Measurements from ENCODE around the gene CHMP1A.

CHMP1A gene

DNA sequence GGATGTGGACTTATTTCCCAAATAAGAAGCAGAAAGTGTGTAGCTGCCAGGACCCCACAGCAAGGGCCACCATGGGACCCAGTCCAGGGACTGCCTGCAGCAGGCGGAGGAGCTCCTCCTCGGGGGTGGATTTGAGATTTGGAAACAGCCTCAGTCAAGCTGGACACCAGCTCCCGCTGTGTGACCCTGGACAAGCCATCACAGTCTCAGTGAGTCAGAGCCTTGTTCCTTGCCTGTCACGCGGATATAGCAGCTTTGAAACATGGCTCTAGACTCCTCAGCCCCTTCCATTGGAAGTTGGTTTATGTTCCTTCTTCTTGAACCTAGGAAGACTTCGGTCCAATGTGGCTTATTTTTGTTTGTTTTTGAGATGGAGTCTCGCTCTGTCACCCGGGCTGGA is 56.6 kb downstream of the CHMP1A start:
- H3K4me1 ChIP-seq (ENCODE audit: control insufficient read depth, low read length), result no peaks in the 10 kb centered on the region
- no peaks in the 10 kb centered on the region for H4K20me1 ChIP-seq (ENCODE audit: control insufficient read depth, insufficient read depth, low read depth, low read length)
- H3K9me2 ChIP-seq (replicated peaks; ENCODE audit: control insufficient read depth, low read length), result no peaks in the 10 kb centered on the region
- no peaks in the 10 kb centered on the region for H3F3A ChIP-seq (ENCODE audit: control insufficient read depth, insufficient read depth)
- H3K4me2 ChIP-seq (ENCODE audit: low read length), result no peak overlapping the region
- H3K36me3 ChIP-seq (ENCODE audit: control insufficient read depth, low read length), result no peaks in the 10 kb centered on the region
- H3K27ac ChIP-seq (ENCODE audit: low read depth, low read length), result no peak overlapping the region
- no peaks in the 10 kb centered on the region for H3K79me2 ChIP-seq (ENCODE audit: control insufficient read depth, low read length)
- no peaks in the 10 kb centered on the region for H3K9me3 ChIP-seq (ENCODE audit: control insufficient read depth, insufficient read depth, low read length)
- H3K27me3 ChIP-seq (ENCODE audit: control insufficient read depth, low read length), result peaks cover 3% of the 10 kb centered on the region; the same call in 1 of the 2 replicates
- no peak overlapping the region for H3K4me3 ChIP-seq (ENCODE audit: low read length)
- TF ChIP-seq EZH2phosphoT487 (IDR thresholded peaks at IDR 0.05; ENCODE audit: borderline replicate concordance, low read length) (no peak), CTCF (IDR thresholded peaks at IDR 0.05; ENCODE audit: low read depth, low read length, poor library complexity, severe bottlenecking) (no peak)

DNA sequence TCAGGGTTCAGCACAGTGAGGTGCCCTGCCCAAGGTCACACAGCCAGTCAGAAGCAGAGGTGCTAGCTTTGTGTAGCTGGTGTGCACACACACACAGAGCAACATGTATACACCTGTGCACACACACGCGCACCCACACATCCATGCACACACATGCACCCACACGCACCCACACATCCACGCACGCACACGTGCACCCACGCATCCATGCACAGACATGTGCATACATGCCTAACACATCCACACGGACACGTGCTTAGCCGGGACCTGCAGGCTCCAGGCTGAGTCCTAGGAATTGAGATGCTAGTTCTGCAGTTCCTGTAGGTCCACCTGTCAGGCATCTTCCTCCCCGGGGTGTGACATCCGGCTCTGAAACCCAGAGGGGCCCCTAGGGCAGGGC is 57.1 kb downstream of the CHMP1A start:
- H3K79me2 ChIP-seq (ENCODE audit: control insufficient read depth, low read length), result no peaks in the 10 kb centered on the region
- no peaks in the 10 kb centered on the region for H4K20me1 ChIP-seq (ENCODE audit: control insufficient read depth, insufficient read depth, low read depth, low read length)
- no peaks in the 10 kb centered on the region for H3K9me2 ChIP-seq (replicated peaks; ENCODE audit: control insufficient read depth, low read length)
- no peak overlapping the region for H3K4me2 ChIP-seq (ENCODE audit: low read length)
- H3K27me3 ChIP-seq (ENCODE audit: control insufficient read depth, low read length), result peaks cover 3% of the 10 kb centered on the region; the same call in 1 of the 2 replicates
- H3F3A ChIP-seq (ENCODE audit: control insufficient read depth, insufficient read depth), result no peaks in the 10 kb centered on the region
- TF ChIP-seq EZH2phosphoT487 (IDR thresholded peaks at IDR 0.05; ENCODE audit: borderline replicate concordance, low read length) (no peak), CTCF (IDR thresholded peaks at IDR 0.05; ENCODE audit: low read depth, low read length, poor library complexity, severe bottlenecking) (no peak)
- H3K36me3 ChIP-seq (ENCODE audit: control insufficient read depth, low read length), result no peaks in the 10 kb centered on the region
- no peak overlapping the region for H3K27ac ChIP-seq (ENCODE audit: low read depth, low read length)
- H3K4me1 ChIP-seq (ENCODE audit: control insufficient read depth, low read length), result no peaks in the 10 kb centered on the region
- H3K4me3 ChIP-seq (ENCODE audit: low read length), result no peak overlapping the region
- H3K9me3 ChIP-seq (ENCODE audit: control insufficient read depth, insufficient read depth, low read length), result no peaks in the 10 kb centered on the region

DNA sequence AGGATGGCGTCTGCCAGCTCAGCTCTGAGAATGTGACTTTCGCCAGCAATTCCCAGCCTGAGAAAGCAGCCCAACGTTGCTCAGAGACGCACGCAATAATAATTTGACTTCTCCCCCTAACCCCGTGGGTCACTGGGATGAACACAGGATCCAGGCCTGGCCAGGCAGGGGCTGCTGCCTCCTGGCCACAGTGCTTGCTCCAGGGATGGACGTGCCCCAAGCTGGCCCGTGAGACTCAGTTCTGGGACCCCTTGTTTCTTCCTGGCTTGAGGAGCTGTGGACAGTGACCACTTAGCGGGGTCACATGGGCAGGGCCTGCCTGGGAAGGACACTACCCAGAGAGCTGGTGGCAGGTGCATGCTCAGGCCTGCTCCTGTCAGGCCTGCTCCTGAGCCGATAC is 57.6 kb downstream of the CHMP1A start:
- Histone ChIP-seq H3K9me3 (ENCODE audit: control insufficient read depth, insufficient read depth, low read length) (no peaks in the 10 kb centered on the region), H3K27ac (ENCODE audit: low read depth, low read length) (no peak overlapping the region), H3F3A (ENCODE audit: control insufficient read depth, insufficient read depth) (no peaks in the 10 kb centered on the region), H3K9me2 (replicated peaks; ENCODE audit: control insufficient read depth, low read length) (no peaks in the 10 kb centered on the region), H3K36me3 (ENCODE audit: control insufficient read depth, low read length) (no peaks in the 10 kb centered on the region), H3K79me2 (ENCODE audit: control insufficient read depth, low read length) (no peaks in the 10 kb centered on the region), H4K20me1 (ENCODE audit: control insufficient read depth, insufficient read depth, low read depth, low read length) (no peaks in the 10 kb centered on the region), H3K27me3 (ENCODE audit: control insufficient read depth, low read length) (peaks cover 3% of the 10 kb centered on the region; the same call in 1 of the 2 replicates), H3K4me3 (ENCODE audit: low read length) (no peak overlapping the region), H3K4me2 (ENCODE audit: low read length) (no peak overlapping the region), H3K4me1 (ENCODE audit: control insufficient read depth, low read length) (no peaks in the 10 kb centered on the region)
- TF ChIP-seq EZH2phosphoT487 (IDR thresholded peaks at IDR 0.05; ENCODE audit: borderline replicate concordance, low read length) (no peak), CTCF (IDR thresholded peaks at IDR 0.05; ENCODE audit: low read depth, low read length, poor library complexity, severe bottlenecking) (no peak)

Data from DOHH2 (cell line).